IMR-90 (cell line): Measurements from ENCODE around the gene PGF. TPM values are rescaled to one million over a fixed set of nuclear protein-coding genes. Genes with fewer than 3 reads are reported as not detected.
A peak's percentile ranks its signal among the peaks of the same experiment; 100 is the strongest.

Experiments used
- ATAC-seq: fragments of 200-7000 bp; cut with Tn5 transposase; 2 replicates; pipeline ENCODE4 v1.9.1; 2020; ENCODE audit warnings: low read depth, mild to moderate bottlenecking, moderate library complexity
- BruUV-seq: library from RNA; stranded (reverse); fragments of 400-500 nt; replicated peaks from 2 replicates; lab custom pipeline; 2021; lab: Mats Ljungman, UMichigan
- CTCF ChIA-PET: fragments of 300-600 bp; formaldehyde crosslinking; extraction: SDS; loops from one replicate; lab custom pipeline; 2021; ENCODE audit warnings: antibody characterized with exemption; lab: Yijun Ruan, JAX
- POLR2A ChIA-PET: fragments of 300-600 bp; sonication (Branson Sonifier 250); formaldehyde crosslinking; loops from one replicate; lab custom pipeline; 2022; ENCODE audit warnings: antibody characterized with exemption; ENCODE audit not compliant: unreplicated experiment; lab: Charles Lee
- DNase-seq: peaks from one replicate; pipeline ENCODE4 v3.0.0; 2013
- H2AFZ ChIP-seq: replicated peaks from 2 replicates; pipeline ENCODE3; 2013; ENCODE audit warnings: low read length, mild to moderate bottlenecking; ENCODE audit not compliant: poor library complexity
- H2AK5ac ChIP-seq: 2 replicates; pipeline ENCODE4 v1.6.1; 2013; ENCODE audit warnings: low read depth, low read length, inconsistent platforms
- H2AK9ac ChIP-seq: replicated peaks from 2 replicates; pipeline ENCODE3; 2013; ENCODE audit warnings: mild to moderate bottlenecking, low read depth, low read length, moderate library complexity; ENCODE audit not compliant: poor library complexity
- H2BK120ac ChIP-seq: 2 replicates; pipeline ENCODE4 v1.6.1; 2013; ENCODE audit warnings: low read depth, low read length, inconsistent platforms
- H2BK15ac ChIP-seq: 3 replicates; pipeline ENCODE4 v1.6.1; 2013; ENCODE audit warnings: low read depth, low read length, inconsistent platforms
- H2BK20ac ChIP-seq: 2 replicates; pipeline ENCODE4 v1.6.1; 2013; ENCODE audit warnings: low read depth, mild to moderate bottlenecking, inconsistent platforms, low read length, moderate library complexity
- H2BK5ac ChIP-seq: 2 replicates; pipeline ENCODE4 v1.6.1; 2013; ENCODE audit warnings: mild to moderate bottlenecking, low read depth, low read length, inconsistent platforms; ENCODE audit not compliant: poor library complexity, severe bottlenecking
- H3K14ac ChIP-seq: replicated peaks from 2 replicates; pipeline ENCODE4 v1.6.1; 2013; ENCODE audit warnings: low read depth, low read length, inconsistent platforms
- H3K18ac ChIP-seq: 2 replicates; pipeline ENCODE4 v1.6.1; 2013; ENCODE audit warnings: low read depth, low read length, control low read depth
- H3K23ac ChIP-seq: 2 replicates; pipeline ENCODE4 v1.6.1; 2013; ENCODE audit warnings: low read depth, low read length, inconsistent platforms
- H3K27ac ChIP-seq: 2 replicates; pipeline ENCODE4 v1.5.1; 2013; ENCODE audit warnings: mild to moderate bottlenecking, control low read depth, low read length; ENCODE audit not compliant: insufficient read depth
- H3K27me3 ChIP-seq: 2 replicates; pipeline ENCODE4 v1.6.1; 2013; ENCODE audit warnings: low read length; ENCODE audit not compliant: control insufficient read depth, insufficient read depth
- H3K36me3 ChIP-seq: 2 replicates; pipeline ENCODE4 v1.6.1; 2013; ENCODE audit warnings: low read length, mixed read lengths; ENCODE audit not compliant: control insufficient read depth, insufficient read depth
- H3K4ac ChIP-seq: 2 replicates; pipeline ENCODE4 v1.6.1; 2013; ENCODE audit warnings: low read depth, low read length, inconsistent platforms
- H3K4me1 ChIP-seq: 2 replicates; pipeline ENCODE4 v1.6.1; 2013; ENCODE audit warnings: low read length, mixed read lengths; ENCODE audit not compliant: control insufficient read depth, insufficient read depth
- H3K4me2 ChIP-seq: 2 replicates; pipeline ENCODE4 v1.6.1; 2013; ENCODE audit warnings: low read depth, mild to moderate bottlenecking, control low read depth, low read length, moderate library complexity
- H3K4me3 ChIP-seq: 2 replicates; pipeline ENCODE4 v1.5.1; 2013; ENCODE audit warnings: low read depth, mild to moderate bottlenecking, control low read depth, low read length, moderate library complexity; ENCODE audit not compliant: insufficient read depth
- H3K56ac ChIP-seq: 2 replicates; pipeline ENCODE4 v1.6.1; 2013; ENCODE audit warnings: low read length, inconsistent platforms; ENCODE audit not compliant: insufficient read depth; ENCODE audit errors: extremely low read depth
- H3K79me1 ChIP-seq, 2 experiments: 2 replicates each; pipeline ENCODE4 v1.6.1; 2013; ENCODE audit warnings: low read length in 2 of 2, inconsistent platforms in 1 of 2, low read depth in 1 of 2
- H3K9ac ChIP-seq: 2 replicates; pipeline ENCODE4 v1.6.1; 2013; ENCODE audit warnings: low read depth, low read length, control low read depth
- H3K9me1 ChIP-seq: 2 replicates; pipeline ENCODE4 v1.6.1; 2013; ENCODE audit warnings: low read length, inconsistent platforms; ENCODE audit not compliant: insufficient read depth
- H3K9me3 ChIP-seq: 2 replicates; pipeline ENCODE4 v1.6.1; 2013; ENCODE audit warnings: low read length; ENCODE audit not compliant: control insufficient read depth, insufficient read depth
- H4K20me1 ChIP-seq: 2 replicates; pipeline ENCODE4 v1.6.1; 2013; ENCODE audit warnings: low read length, inconsistent platforms; ENCODE audit not compliant: insufficient read depth
- H4K5ac ChIP-seq: 2 replicates; pipeline ENCODE4 v1.6.1; 2013; ENCODE audit warnings: mild to moderate bottlenecking, low read depth, low read length, control low read depth
- H4K8ac ChIP-seq, 2 experiments: 2 replicates each; pipeline ENCODE4 v1.6.1; 2013; ENCODE audit warnings: low read depth in 2 of 2, low read length in 2 of 2, control low read depth in 1 of 2, inconsistent platforms in 1 of 2
- H4K91ac ChIP-seq: 2 replicates; pipeline ENCODE4 v1.6.1; 2013; ENCODE audit warnings: low read depth, low read length, inconsistent platforms; ENCODE audit not compliant: insufficient read depth
- BHLHE40 ChIP-seq: fragments of 150-350 bp; IDR thresholded peaks from 2 replicates; pipeline ENCODE4 v1.6.1; 2016; ENCODE audit warnings: mild to moderate bottlenecking, low read depth, low read length
- CHD1 ChIP-seq: IDR thresholded peaks from 2 replicates; pipeline ENCODE4 v1.6.1; 2012; ENCODE audit warnings: low read depth, low read length, improper control_type of control experiment
- ELK1 ChIP-seq: fragments of 150-350 bp; IDR thresholded peaks from 2 replicates; pipeline ENCODE4 v1.6.1; 2016; ENCODE audit warnings: low read depth, mild to moderate bottlenecking, low read length, moderate library complexity, borderline replicate concordance
- MAZ ChIP-seq: IDR thresholded peaks from 2 replicates; pipeline ENCODE4 v1.6.1; 2012; ENCODE audit warnings: low read depth, mild to moderate bottlenecking, low read length, improper control_type of control experiment, moderate library complexity, borderline replicate concordance
- MXI1 ChIP-seq: IDR thresholded peaks from 2 replicates; pipeline ENCODE4 v1.6.1; 2012; ENCODE audit warnings: low read depth, mild to moderate bottlenecking, low read length, moderate library complexity, borderline replicate concordance
- NFE2L2 ChIP-seq: fragments of 150-350 bp; IDR thresholded peaks from 2 replicates; pipeline ENCODE4 v1.6.1; 2016; ENCODE audit warnings: low read depth, mild to moderate bottlenecking, low read length
- POLR2A ChIP-seq: IDR thresholded peaks from 2 replicates; pipeline ENCODE4 v1.6.1; 2012; ENCODE audit warnings: mild to moderate bottlenecking, low read depth, low read length
- RAD21 ChIP-seq: IDR thresholded peaks from 2 replicates; pipeline ENCODE4 v1.6.1; 2012; ENCODE audit warnings: low read length, improper control_type of control experiment
- RCOR1 ChIP-seq: IDR thresholded peaks from 2 replicates; pipeline ENCODE4 v1.6.1; 2012; ENCODE audit warnings: mild to moderate bottlenecking, low read length, improper control_type of control experiment; ENCODE audit not compliant: insufficient replicate concordance
- USF2 ChIP-seq: fragments of 150-350 bp; IDR thresholded peaks from 2 replicates; pipeline ENCODE4 v1.6.1; 2017; ENCODE audit warnings: mild to moderate bottlenecking, antibody characterized with exemption, low read length, low read depth
- WGBS, 2 experiments: methylation state at CpG; one replicate each; pipeline versions ENCODE4 v1.1.5 to v1.1.7; 2013; ENCODE audit warnings: missing lambda C conversion rate in 2 of 2; ENCODE audit not compliant: insufficient read length in 1 of 2; ENCODE audit errors: extremely low coverage in 2 of 2; 5-methylcytosine and 5-hydroxymethylcytosine counted together
- dilution Hi-C: fragments of 300-500 bp; cut with HindIII; formaldehyde crosslinking; loops from one replicate; pipeline ENCODE4 v1.14.3; 2018; ENCODE audit warnings: low sequenced_read_pairs; ENCODE audit not compliant: unreplicated experiment
- in situ Hi-C: fragments of 300-500 bp; cut with MboI; formaldehyde crosslinking; loops from 3 replicates; pipeline ENCODE4 v1.14.3; 2019; ENCODE audit warnings: low sequenced_read_pairs, inconsistent platforms, mixed read lengths
- intact Hi-C: fragments of 100-400 bp; cut with micrococcal nuclease; formaldehyde crosslinking; loops from 2 replicates; pipeline ENCODE4 v1.10.0; 2022
- polyA plus RNA-seq, 3 experiments: library from polyadenylated mRNA; depleted of rRNA; stranded (reverse); fragments of >200 nt; gene quantifications; 2 replicates each; pipeline ENCODE4 v1.2.3, GENCODE V29; 2012; ENCODE audit warnings: low replicate concordance in 1 of 3
- total RNA-seq: library from RNA; depleted of rRNA; stranded (reverse); fragments of >200 nt; gene quantifications from 2 replicates; pipeline ENCODE4 v1.2.3, GENCODE V29; 2012

Gene PGF
- total and polyA plus RNA-seq, 2 of the 4 experiments (the other 2 are of a cell fraction), result 0.36 to 0.39 TPM

GRCh38 chr14:74956280-74957072, 1.1 kb upstream of the PGF start:
- Histone ChIP-seq H2AK5ac (no peak overlapping the region), H4K91ac (no peak overlapping the region), H2BK5ac (no peak overlapping the region), H3K18ac (no peak overlapping the region), H2BK120ac (no peak overlapping the region), H3K9me3 (no peaks in the 10 kb centered on the region), H4K5ac (no peak overlapping the region), H2BK15ac (no peak overlapping the region), H3K36me3 (no peaks in the 10 kb centered on the region), H3K4ac (no peak overlapping the region), H3K14ac (no peak overlapping the region), H3K79me1 (no peaks in the 10 kb centered on the region), H4K20me1 (no peaks in the 10 kb centered on the region), H2AK9ac (no peak overlapping the region), H4K8ac (no peak overlapping the region; a peak in 1 of 4 replicates), H3K4me2 (no peak overlapping the region), H3K27me3 (peaks cover 17% of the 10 kb centered on the region), H3K4me3 (no peak overlapping the region), H3K23ac (no peak overlapping the region), H2AFZ (peak overlapping the region; percentile 54), H3K9ac (no peak overlapping the region), H3K56ac (no peak overlapping the region), H3K9me1 (0 out of 2 replicates have a peak, but pooled peaks cover 4% of the 10 kb centered on the region), H3K27ac (no peak overlapping the region), H3K4me1 (peaks cover 5% of the 10 kb centered on the region; the same call in 1 of the 2 replicates), H2BK20ac (no peak overlapping the region)
- no peak for ATAC-seq
- CTCF ChIA-PET, result no interaction called here
- no peak for TF ChIP-seq CHD1
- no peak for TF ChIP-seq NFE2L2
- no peak for TF ChIP-seq BHLHE40
- no peak for TF ChIP-seq MAZ
- TF ChIP-seq ELK1, result no peak
- no peak for TF ChIP-seq MXI1
- TF ChIP-seq POLR2A, result no peak
- TF ChIP-seq RCOR1, result no peak
- TF ChIP-seq USF2, result no peak
- TF ChIP-seq RAD21, result no peak
- in situ Hi-C loops, result no loop called here
- intact Hi-C loops, result no loop called here
- dilution Hi-C loops, result no loop called here
- DNase-seq, result no peak
- 79% methylated on average over 13 of the region's 24 CpGs; no CpG with 5 or more reads in 1 of the 2 experiments for WGBS, 2 experiments
- POLR2A ChIA-PET, result no interaction called here
- no TSS peak for BruUV-seq
